ENCODE results near the gene DLGAP1. TPM values are rescaled to one million over a fixed set of nuclear protein-coding genes. Genes with fewer than 3 reads are reported as not detected.

Gene DLGAP1
- total RNA-seq, 1 experiment from 2014 or later = 23.0 TPM

DNA sequence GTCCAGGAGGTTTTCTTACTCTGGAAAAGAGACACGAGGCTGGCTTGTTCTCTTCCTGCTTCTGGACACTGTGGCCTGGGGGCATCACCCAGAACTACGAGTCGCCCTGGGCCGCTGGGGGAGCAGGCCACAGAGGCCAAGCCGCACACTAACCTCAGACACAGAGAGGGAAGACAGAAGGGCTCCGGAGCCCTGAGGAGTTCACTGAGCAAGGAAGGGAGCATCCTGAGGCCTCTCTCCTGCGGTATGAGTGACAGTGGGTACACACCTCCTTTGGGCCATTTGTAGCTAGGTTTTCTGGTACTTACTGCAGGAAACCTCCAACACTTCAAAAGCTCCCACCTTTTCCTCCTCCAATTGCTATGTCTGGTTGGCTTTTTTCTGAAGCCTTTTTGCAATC lies 494.1 kb downstream of the DLGAP1 start:
- ChIA-PET POLR2A (no interaction called here), CTCF (interaction anchor here (0.5 to 1.4 kb wide), 2 partner anchors 39 to 188 kb away, joined by 3 read pairs; no protein-coding TSS in a partner anchor)
- H3K9me3 Mint-ChIP-seq = peaks cover 6% of the 10 kb centered on the region
- no peak for TF ChIP-seq USF1 (CRISPR knock-in tag; IDR thresholded peaks at IDR 0.05)
- TF ChIP-seq, protein P1, sequence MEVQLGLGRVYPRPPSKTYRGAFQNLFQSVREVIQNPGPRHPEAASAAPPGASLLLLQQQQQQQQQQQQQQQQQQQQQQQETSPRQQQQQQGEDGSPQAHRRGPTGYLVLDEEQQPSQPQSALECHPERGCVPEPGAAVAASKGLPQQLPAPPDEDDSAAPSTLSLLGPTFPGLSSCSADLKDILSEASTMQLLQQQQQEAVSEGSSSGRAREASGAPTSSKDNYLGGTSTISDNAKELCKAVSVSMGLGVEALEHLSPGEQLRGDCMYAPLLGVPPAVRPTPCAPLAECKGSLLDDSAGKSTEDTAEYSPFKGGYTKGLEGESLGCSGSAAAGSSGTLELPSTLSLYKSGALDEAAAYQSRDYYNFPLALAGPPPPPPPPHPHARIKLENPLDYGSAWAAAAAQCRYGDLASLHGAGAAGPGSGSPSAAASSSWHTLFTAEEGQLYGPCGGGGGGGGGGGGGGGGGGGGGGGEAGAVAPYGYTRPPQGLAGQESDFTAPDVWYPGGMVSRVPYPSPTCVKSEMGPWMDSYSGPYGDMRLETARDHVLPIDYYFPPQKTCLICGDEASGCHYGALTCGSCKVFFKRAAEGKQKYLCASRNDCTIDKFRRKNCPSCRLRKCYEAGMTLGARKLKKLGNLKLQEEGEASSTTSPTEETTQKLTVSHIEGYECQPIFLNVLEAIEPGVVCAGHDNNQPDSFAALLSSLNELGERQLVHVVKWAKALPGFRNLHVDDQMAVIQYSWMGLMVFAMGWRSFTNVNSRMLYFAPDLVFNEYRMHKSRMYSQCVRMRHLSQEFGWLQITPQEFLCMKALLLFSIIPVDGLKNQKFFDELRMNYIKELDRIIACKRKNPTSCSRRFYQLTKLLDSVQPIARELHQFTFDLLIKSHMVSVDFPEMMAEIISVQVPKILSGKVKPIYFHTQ (CRISPR knock-in tag; IDR thresholded peaks at IDR 0.05) = no peak
- TF ChIP-seq ZNF219 (CRISPR knock-in tag; IDR thresholded peaks at IDR 0.05; ENCODE audit: borderline replicate concordance) = no peak
- TF ChIP-seq TP53 (CRISPR knock-in tag; IDR thresholded peaks at IDR 0.05) = no peak
- no peak for TF ChIP-seq E2F4 (CRISPR knock-in tag; IDR thresholded peaks at IDR 0.05; ENCODE audit: borderline replicate concordance, low read depth)
- TF ChIP-seq ATF3 (CRISPR knock-in tag; conservative IDR thresholded peaks at IDR 0.05) = no peak
- TF ChIP-seq ZNF263 (CRISPR knock-in tag; IDR thresholded peaks at IDR 0.05; ENCODE audit: low read depth) = no peak
- TF ChIP-seq ERG (CRISPR knock-in tag; IDR thresholded peaks at IDR 0.05) = no peak
- no peak for TF ChIP-seq IRF2 (CRISPR knock-in tag; IDR thresholded peaks at IDR 0.05; ENCODE audit: borderline replicate concordance, low read depth)
- TF ChIP-seq, protein P2, sequence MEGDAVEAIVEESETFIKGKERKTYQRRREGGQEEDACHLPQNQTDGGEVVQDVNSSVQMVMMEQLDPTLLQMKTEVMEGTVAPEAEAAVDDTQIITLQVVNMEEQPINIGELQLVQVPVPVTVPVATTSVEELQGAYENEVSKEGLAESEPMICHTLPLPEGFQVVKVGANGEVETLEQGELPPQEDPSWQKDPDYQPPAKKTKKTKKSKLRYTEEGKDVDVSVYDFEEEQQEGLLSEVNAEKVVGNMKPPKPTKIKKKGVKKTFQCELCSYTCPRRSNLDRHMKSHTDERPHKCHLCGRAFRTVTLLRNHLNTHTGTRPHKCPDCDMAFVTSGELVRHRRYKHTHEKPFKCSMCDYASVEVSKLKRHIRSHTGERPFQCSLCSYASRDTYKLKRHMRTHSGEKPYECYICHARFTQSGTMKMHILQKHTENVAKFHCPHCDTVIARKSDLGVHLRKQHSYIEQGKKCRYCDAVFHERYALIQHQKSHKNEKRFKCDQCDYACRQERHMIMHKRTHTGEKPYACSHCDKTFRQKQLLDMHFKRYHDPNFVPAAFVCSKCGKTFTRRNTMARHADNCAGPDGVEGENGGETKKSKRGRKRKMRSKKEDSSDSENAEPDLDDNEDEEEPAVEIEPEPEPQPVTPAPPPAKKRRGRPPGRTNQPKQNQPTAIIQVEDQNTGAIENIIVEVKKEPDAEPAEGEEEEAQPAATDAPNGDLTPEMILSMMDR (IDR thresholded peaks at IDR 0.05) = no peak
- DNase-seq (ENCODE audit: low spot score) = no peak
- peaks cover 7% of the 10 kb centered on the region for H3K36me3 Mint-ChIP-seq
- H3K27ac Mint-ChIP-seq = no peak overlapping the region
- H3K4me1 Mint-ChIP-seq = peaks cover 25% of the 10 kb centered on the region
- ATAC-seq = no peak
- H3K27me3 Mint-ChIP-seq (ENCODE audit: low read depth) = no peaks in the 10 kb centered on the region; the same call in 1 of the 2 replicates
- no peak overlapping the region for H3K4me3 Mint-ChIP-seq

GRCh38 chr18:3960142-3960541 lies 495.0 kb downstream of the DLGAP1 start:
- POLR2A ChIA-PET = no interaction called here
- CTCF ChIA-PET = interaction anchor here (1.6 kb wide), 1 partner anchor 23 kb away, joined by 4 read pairs; no protein-coding TSS in a partner anchor
- no peak; the same call in 1 of the 2 replicates for ATAC-seq
- no peak overlapping the region for H3K27ac Mint-ChIP-seq
- no peak for DNase-seq (ENCODE audit: low spot score)
- H3K36me3 Mint-ChIP-seq = peaks cover 12% of the 10 kb centered on the region
- peaks cover 12% of the 10 kb centered on the region for H3K9me3 Mint-ChIP-seq
- no peaks in the 10 kb centered on the region; the same call in 1 of the 2 replicates for H3K27me3 Mint-ChIP-seq (ENCODE audit: low read depth)
- H3K4me1 Mint-ChIP-seq = peaks cover 23% of the 10 kb centered on the region
- H3K4me3 Mint-ChIP-seq = no peak overlapping the region
- TF ChIP-seq, protein P3, sequence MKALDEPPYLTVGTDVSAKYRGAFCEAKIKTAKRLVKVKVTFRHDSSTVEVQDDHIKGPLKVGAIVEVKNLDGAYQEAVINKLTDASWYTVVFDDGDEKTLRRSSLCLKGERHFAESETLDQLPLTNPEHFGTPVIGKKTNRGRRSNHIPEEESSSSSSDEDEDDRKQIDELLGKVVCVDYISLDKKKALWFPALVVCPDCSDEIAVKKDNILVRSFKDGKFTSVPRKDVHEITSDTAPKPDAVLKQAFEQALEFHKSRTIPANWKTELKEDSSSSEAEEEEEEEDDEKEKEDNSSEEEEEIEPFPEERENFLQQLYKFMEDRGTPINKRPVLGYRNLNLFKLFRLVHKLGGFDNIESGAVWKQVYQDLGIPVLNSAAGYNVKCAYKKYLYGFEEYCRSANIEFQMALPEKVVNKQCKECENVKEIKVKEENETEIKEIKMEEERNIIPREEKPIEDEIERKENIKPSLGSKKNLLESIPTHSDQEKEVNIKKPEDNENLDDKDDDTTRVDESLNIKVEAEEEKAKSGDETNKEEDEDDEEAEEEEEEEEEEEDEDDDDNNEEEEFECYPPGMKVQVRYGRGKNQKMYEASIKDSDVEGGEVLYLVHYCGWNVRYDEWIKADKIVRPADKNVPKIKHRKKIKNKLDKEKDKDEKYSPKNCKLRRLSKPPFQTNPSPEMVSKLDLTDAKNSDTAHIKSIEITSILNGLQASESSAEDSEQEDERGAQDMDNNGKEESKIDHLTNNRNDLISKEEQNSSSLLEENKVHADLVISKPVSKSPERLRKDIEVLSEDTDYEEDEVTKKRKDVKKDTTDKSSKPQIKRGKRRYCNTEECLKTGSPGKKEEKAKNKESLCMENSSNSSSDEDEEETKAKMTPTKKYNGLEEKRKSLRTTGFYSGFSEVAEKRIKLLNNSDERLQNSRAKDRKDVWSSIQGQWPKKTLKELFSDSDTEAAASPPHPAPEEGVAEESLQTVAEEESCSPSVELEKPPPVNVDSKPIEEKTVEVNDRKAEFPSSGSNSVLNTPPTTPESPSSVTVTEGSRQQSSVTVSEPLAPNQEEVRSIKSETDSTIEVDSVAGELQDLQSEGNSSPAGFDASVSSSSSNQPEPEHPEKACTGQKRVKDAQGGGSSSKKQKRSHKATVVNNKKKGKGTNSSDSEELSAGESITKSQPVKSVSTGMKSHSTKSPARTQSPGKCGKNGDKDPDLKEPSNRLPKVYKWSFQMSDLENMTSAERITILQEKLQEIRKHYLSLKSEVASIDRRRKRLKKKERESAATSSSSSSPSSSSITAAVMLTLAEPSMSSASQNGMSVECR (CRISPR knock-in tag; IDR thresholded peaks at IDR 0.05; ENCODE audit: borderline replicate concordance) = no peak
- TF ChIP-seq, protein P4, sequence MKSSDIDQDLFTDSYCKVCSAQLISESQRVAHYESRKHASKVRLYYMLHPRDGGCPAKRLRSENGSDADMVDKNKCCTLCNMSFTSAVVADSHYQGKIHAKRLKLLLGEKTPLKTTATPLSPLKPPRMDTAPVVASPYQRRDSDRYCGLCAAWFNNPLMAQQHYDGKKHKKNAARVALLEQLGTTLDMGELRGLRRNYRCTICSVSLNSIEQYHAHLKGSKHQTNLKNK (CRISPR knock-in tag; IDR thresholded peaks at IDR 0.05) = no peak
- no peak for TF ChIP-seq RORB (CRISPR knock-in tag; IDR thresholded peaks at IDR 0.05)
- TF ChIP-seq RELA (CRISPR knock-in tag; IDR thresholded peaks at IDR 0.05; ENCODE audit: borderline replicate concordance) = no peak
- no peak for TF ChIP-seq E2F4 (CRISPR knock-in tag; IDR thresholded peaks at IDR 0.05; ENCODE audit: borderline replicate concordance, low read depth)
- no peak for TF ChIP-seq STAT6 (CRISPR knock-in tag; conservative IDR thresholded peaks at IDR 0.05; ENCODE audit: low read depth)

Data from WTC11 (cell line).